Vagina (tissue), 2 donors: ENCODE measurements around the gene APOB. TPM values are rescaled to one million over a fixed set of nuclear protein-coding genes. Genes with fewer than 3 reads are reported as not detected.

Experiments used
- DNase-seq, 2 donors: peaks; one replicate each; pipeline ENCODE4 v3.0.0-alpha.2; 2017; ENCODE audit errors: extremely low spot score in 2 of 2
- H3K27ac ChIP-seq: fragments of 200-600 bp; sonication (generic); one replicate; pipeline ENCODE4 v1.5.1; 2019
- H3K27me3 ChIP-seq: fragments of 200-600 bp; sonication (generic); one replicate; pipeline ENCODE4 v1.5.1; 2019
- H3K36me3 ChIP-seq, 2 donors: fragments of 200-600 bp; sonication (generic); one replicate each; pipeline ENCODE4 v1.5.1; 2017 to 2019
- H3K4me1 ChIP-seq: fragments of 200-600 bp; sonication (generic); one replicate; pipeline ENCODE4 v1.5.1; 2019
- H3K4me3 ChIP-seq, 2 donors: fragments of 200-600 bp; sonication (generic); 1 replicate in 1 of 2; 2 replicates in 1 of 2; pipeline ENCODE4 v1.5.1; 2016 to 2019
- H3K9me3 ChIP-seq: fragments of 200-600 bp; sonication (generic); one replicate; pipeline ENCODE4 v1.5.1; 2019
- CTCF ChIP-seq, 3 experiments: fragments of 450-650 bp in 2 of 3; fragments of 200-600 bp in 1 of 3; sonication (generic) in 1 of 3; IDR thresholded peaks; one replicate each; pipeline ENCODE4 v1.5.1; 2017 to 2019; ENCODE audit warnings: antibody characterized with exemption in 3 of 3, mild to moderate bottlenecking in 2 of 3, moderate library complexity in 2 of 3
- POLR2A ChIP-seq, 2 donors: fragments of 450-650 bp; IDR thresholded peaks; one replicate each; pipeline ENCODE4 v1.6.1; 2017; ENCODE audit warnings: antibody characterized with exemption in 2 of 2, mild to moderate bottlenecking in 2 of 2, moderate library complexity in 2 of 2
- POLR2AphosphoS5 ChIP-seq, 2 donors: sonication (generic); formaldehyde crosslinking; IDR thresholded peaks; one replicate each; pipeline ENCODE4 v1.9.0; 2017; ENCODE audit warnings: antibody characterized with exemption in 2 of 2, mild to moderate bottlenecking in 2 of 2, low read depth in 1 of 2; ENCODE audit not compliant: insufficient read depth in 1 of 2
- intact Hi-C: fragments of 100-400 bp; cut with DNase I; formaldehyde crosslinking; loops from one replicate; pipeline ENCODE4 v1.15.1; 2023
- total RNA-seq: library from RNA; depleted of rRNA; stranded (reverse); fragments of >200 nt; gene quantifications from one replicate; pipeline ENCODE4 v1.2.3, GENCODE V29; 2016

The APOB gene
- total RNA-seq, 1 donor from 2014 or later, result not detected

DNA sequence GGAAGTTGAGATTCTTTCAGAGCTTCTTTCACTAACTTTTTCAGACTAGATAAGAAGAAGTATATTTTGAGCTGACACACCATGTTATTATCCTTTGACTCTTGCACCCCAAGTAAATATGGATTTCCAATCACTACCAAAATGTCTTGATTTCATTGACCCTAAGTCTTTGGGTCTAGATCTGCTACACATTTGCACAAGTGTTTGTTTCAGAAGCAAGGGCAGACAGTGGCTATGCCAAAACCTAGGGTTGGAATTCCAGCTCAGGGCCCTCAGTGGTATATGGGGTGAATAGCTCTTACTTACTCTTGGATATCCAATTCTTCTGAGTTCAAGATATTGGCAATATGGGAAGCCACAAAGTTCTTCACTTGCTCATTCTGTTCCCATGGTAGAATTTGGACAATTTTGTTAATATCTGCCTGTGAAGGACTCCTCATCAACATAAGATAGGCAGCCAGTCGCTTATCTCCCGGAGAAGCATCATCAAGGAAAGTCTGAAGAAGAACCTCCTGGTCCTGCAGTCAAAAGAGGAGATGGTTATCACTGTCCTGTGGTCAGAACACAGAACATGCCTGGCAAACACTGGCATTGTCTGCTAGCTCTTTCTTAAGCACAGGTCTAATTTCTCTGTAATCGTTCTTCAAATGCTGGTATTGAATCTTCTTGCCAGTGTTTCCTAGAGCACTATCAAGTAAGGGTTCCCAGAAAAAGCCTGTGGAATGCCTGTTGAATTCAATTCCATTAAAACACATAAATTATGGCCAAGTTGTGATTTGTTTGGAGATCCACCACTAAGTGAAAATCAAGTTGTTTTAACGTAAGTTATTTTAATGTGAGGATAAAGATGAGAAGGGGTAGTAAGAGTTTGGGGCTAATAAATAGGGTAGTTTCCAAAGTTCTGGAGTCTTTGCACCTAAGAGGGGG is 15.6 kb downstream of the APOB start:
- intact Hi-C loops, result no loop called here
- no peak overlapping the region for H3K27ac ChIP-seq
- no peaks in the 10 kb centered on the region for H3K27me3 ChIP-seq
- DNase-seq, result no peak
- no peak overlapping the region for H3K4me3 ChIP-seq
- TF ChIP-seq POLR2A (IDR thresholded peaks at IDR 0.05), result no peak
- no peak for TF ChIP-seq CTCF (IDR thresholded peaks at IDR 0.05)
- no peak for TF ChIP-seq POLR2AphosphoS5 (IDR thresholded peaks at IDR 0.05; ENCODE audit: insufficient read depth in 1 of 2, low read depth in 1 of 2)
- H3K9me3 ChIP-seq, result no peaks in the 10 kb centered on the region
- no peaks in the 10 kb centered on the region for H3K4me1 ChIP-seq
- H3K36me3 ChIP-seq, result no peaks in the 10 kb centered on the region

DNA sequence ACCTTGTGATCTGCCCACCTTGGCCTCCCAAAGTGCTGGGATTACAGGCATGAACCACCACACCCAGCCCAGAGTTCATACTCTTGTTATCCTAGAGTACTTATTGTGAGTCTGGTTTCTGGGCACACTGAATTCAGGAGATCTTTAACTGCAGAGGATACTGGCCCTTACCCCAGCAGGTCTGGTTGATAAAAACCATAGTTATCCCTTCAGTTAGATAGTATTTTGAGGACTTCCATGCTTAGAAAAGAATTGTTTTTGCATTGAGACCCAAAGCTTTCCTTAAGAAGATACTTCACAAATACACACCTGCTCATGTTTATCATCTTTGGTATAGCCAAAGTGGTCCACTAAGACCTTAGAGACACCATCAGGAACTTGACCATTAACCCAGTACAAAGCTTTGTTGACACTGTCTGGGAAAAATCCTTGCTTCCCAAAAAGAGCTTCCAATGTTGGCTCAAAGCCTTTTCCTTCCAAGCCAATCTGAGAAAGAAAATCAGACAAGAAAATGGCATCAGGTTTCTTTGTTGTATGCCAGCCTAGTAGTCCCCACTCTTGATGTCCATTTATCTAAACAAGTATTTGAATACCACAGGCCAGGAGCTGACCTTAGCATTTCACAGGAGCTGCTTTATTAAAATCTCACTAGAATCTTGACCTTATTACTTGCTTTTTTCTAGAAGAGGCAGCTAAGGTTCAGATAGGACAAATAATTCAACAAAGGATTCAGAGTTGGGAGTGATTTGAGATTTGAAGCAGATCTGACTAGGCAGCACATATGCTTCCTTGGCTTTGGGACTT is 17.2 kb downstream of the APOB start:
- DNase-seq, result no peak
- no peaks in the 10 kb centered on the region for H3K4me1 ChIP-seq
- H3K4me3 ChIP-seq, result no peak overlapping the region
- intact Hi-C loops, result no loop called here
- H3K27ac ChIP-seq, result no peak overlapping the region
- H3K9me3 ChIP-seq, result no peaks in the 10 kb centered on the region
- no peaks in the 10 kb centered on the region for H3K36me3 ChIP-seq
- TF ChIP-seq CTCF (IDR thresholded peaks at IDR 0.05) (no peak), POLR2AphosphoS5 (IDR thresholded peaks at IDR 0.05; ENCODE audit: insufficient read depth in 1 of 2, low read depth in 1 of 2) (no peak), POLR2A (IDR thresholded peaks at IDR 0.05) (no peak)
- H3K27me3 ChIP-seq, result no peaks in the 10 kb centered on the region

DNA sequence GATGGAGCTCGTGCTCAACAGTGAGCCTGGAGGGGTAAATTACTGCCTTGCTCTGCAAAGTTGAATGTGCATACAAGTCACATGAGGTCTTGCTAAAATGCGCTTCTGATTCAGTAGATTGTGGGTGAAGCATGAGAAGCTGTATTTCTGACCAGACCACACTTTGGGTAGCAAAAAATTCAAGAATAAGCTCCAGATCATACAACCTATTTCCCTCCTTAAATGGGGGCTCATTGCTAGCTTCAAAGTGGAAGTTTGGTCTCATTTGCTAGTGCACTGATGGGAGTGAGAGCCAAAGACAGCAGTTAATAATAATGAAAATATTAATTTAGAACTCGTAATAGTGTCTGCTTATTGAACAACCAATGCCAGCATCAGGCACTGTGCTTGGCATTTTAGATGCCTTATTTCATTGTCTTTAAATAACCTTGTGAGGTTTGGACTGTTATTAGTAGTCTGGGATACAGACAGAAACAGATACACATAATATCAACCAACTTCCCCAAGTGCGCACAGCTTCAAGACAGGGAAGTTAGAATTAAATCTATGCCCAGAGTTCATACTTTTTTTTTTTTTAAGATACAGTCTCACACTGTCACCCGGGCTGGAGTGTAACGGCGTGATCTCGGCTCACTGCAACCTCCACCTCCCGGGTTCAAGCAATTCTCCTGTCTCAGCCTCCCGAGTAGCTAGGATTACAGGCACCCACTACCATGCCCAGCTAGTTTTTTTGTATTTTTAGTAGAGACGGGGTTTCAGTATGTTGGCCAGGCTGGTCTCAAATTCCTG is 18.0 kb downstream of the APOB start:
- Histone ChIP-seq H3K9me3 (no peaks in the 10 kb centered on the region), H3K4me3 (no peak overlapping the region), H3K36me3 (no peaks in the 10 kb centered on the region), H3K27me3 (no peaks in the 10 kb centered on the region), H3K27ac (no peak overlapping the region), H3K4me1 (no peaks in the 10 kb centered on the region)
- TF ChIP-seq CTCF (IDR thresholded peaks at IDR 0.05), result no peak
- no peak for TF ChIP-seq POLR2AphosphoS5 (IDR thresholded peaks at IDR 0.05; ENCODE audit: insufficient read depth in 1 of 2, low read depth in 1 of 2)
- TF ChIP-seq POLR2A (IDR thresholded peaks at IDR 0.05), result no peak
- DNase-seq, result no peak
- intact Hi-C loops, result no loop called here

GRCh38 chr2:21024722-21025389 is 19.0 kb downstream of the APOB start:
- Histone ChIP-seq H3K9me3 (no peaks in the 10 kb centered on the region), H3K36me3 (no peaks in the 10 kb centered on the region), H3K27ac (no peak overlapping the region), H3K4me1 (no peaks in the 10 kb centered on the region), H3K27me3 (no peaks in the 10 kb centered on the region), H3K4me3 (no peak overlapping the region)
- no peak for DNase-seq
- TF ChIP-seq POLR2AphosphoS5 (IDR thresholded peaks at IDR 0.05; ENCODE audit: insufficient read depth in 1 of 2, low read depth in 1 of 2) (no peak), CTCF (IDR thresholded peaks at IDR 0.05) (no peak), POLR2A (IDR thresholded peaks at IDR 0.05) (no peak)
- intact Hi-C loops, result no loop called here
